ENCODE measurements around the gene SCO1.

Gene SCO1

GRCh38 chr17:10652984-10653659 is 44.2 kb downstream of the SCO1 start:
- DNase-seq, result no peak

- DNase-seq, result no peak
Observed at GRCh38 chr17:10651927-10652326, 45.4 kb downstream of the SCO1 start.

GRCh38 chr17:10649602-10650001 is 47.7 kb downstream of the SCO1 start:
- DNase-seq, result no peak

GRCh38 chr17:10648956-10649355 is 48.4 kb downstream of the SCO1 start:
- DNase-seq, result no peak

- no peak for DNase-seq
Observed at GRCh38 chr17:10648381-10648780, 49.0 kb downstream of the SCO1 start.

GRCh38 chr17:10646392-10646990 is 50.8 kb downstream of the SCO1 start:
- DNase-seq, result peak; percentile 67

GRCh38 chr17:10640475-10640874 is 56.9 kb downstream of the SCO1 start:
- no peak for DNase-seq

- no peak for DNase-seq
Observed at GRCh38 chr17:10638151-10638550, 59.2 kb downstream of the SCO1 start.

- DNase-seq, result no peak
Observed at GRCh38 chr17:10635290-10635689, 62.0 kb downstream of the SCO1 start.

- DNase-seq, result no peak
Observed at GRCh38 chr17:10633738-10634379, 63.5 kb downstream of the SCO1 start.

GRCh38 chr17:10631701-10632100 is 65.6 kb downstream of the SCO1 start:
- no peak for DNase-seq

- DNase-seq, result peak; percentile 17
Observed at GRCh38 chr17:10631048-10631700, 66.2 kb downstream of the SCO1 start.

GRCh38 chr17:10629706-10630105 is 67.6 kb downstream of the SCO1 start:
- DNase-seq, result no peak

- no peak for DNase-seq
Observed at GRCh38 chr17:10628756-10629155, 68.6 kb downstream of the SCO1 start.

GRCh38 chr17:10626390-10626789 is 70.9 kb downstream of the SCO1 start:
- DNase-seq, result no peak

- DNase-seq, result no peak
Observed at GRCh38 chr17:10624969-10625368, 72.4 kb downstream of the SCO1 start.

- DNase-seq, result no peak
Observed at GRCh38 chr17:10623737-10624338, 73.5 kb downstream of the SCO1 start.

GRCh38 chr17:10622617-10623485 is 74.5 kb downstream of the SCO1 start:
- no peak for DNase-seq
